ENCODE data around the gene DIAPH3. TPM values are rescaled to one million over a fixed set of nuclear protein-coding genes. Genes with fewer than 3 reads are reported as not detected.

DIAPH3 gene
- total RNA-seq, 1 experiment from 2014 or later = 62.3 TPM

DNA sequence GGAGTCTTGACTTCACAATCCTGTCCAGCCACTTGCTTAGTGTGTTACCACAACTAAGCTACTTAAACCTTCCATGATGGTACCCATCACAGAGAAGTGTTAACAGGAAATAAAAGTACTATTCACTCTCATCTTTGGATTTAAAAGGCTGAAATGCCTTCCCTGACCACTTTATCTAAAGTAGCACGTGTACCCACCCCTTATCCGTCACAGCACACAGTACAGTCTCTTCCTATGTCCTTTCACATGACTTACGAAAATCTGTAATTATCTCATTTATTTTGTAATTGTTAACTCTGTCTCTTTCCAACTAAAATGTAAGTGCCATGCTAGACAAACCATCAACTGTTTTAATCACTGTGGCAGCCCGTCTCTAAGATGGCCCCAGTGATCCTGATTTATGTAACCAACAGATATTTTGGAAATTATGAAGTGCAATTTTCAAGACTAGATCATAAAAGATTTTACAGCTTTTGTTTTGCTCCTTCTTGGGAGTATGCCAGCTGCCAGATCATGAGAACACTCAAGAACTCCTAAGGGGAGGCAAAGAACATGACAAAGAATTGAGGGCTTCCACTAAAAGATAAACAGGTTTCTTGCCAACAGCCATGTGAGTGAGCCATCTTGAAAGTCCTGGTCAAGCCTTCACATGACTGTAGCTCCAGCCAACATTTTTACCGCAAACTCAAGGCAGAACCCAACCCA lies 44.9 kb downstream of the DIAPH3 start:
- intact Hi-C loops (cut with micrococcal nuclease; ENCODE audit: unreplicated experiment) = no loop called here
- Histone ChIP-seq H3K36me3 (ENCODE audit: insufficient read depth, low read length, poor library complexity, severe bottlenecking) (peaks cover 18% of the 10 kb centered on the region), H3K27ac (ENCODE audit: low read depth, low read length, poor library complexity, severe bottlenecking) (no peak overlapping the region), H3K27me3 (replicated peaks; ENCODE audit: insufficient read depth, low read depth, low read length, poor library complexity) (no peaks in the 10 kb centered on the region), H3K4me1 (ENCODE audit: insufficient read depth, low read length, poor library complexity, severe bottlenecking) (peaks cover 3% of the 10 kb centered on the region), H3K9me3 (ENCODE audit: low read depth, low read length, poor library complexity, severe bottlenecking) (peaks cover 21% of the 10 kb centered on the region), H3K4me3 (ENCODE audit: low read depth, low read length, poor library complexity, severe bottlenecking) (no peak overlapping the region)
- ChIA-PET CTCF (no interaction called here), POLR2A (ENCODE audit: low non-redundant PET) (no interaction called here)
- TF ChIP-seq, protein P1, sequence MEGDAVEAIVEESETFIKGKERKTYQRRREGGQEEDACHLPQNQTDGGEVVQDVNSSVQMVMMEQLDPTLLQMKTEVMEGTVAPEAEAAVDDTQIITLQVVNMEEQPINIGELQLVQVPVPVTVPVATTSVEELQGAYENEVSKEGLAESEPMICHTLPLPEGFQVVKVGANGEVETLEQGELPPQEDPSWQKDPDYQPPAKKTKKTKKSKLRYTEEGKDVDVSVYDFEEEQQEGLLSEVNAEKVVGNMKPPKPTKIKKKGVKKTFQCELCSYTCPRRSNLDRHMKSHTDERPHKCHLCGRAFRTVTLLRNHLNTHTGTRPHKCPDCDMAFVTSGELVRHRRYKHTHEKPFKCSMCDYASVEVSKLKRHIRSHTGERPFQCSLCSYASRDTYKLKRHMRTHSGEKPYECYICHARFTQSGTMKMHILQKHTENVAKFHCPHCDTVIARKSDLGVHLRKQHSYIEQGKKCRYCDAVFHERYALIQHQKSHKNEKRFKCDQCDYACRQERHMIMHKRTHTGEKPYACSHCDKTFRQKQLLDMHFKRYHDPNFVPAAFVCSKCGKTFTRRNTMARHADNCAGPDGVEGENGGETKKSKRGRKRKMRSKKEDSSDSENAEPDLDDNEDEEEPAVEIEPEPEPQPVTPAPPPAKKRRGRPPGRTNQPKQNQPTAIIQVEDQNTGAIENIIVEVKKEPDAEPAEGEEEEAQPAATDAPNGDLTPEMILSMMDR (conservative IDR thresholded peaks at IDR 0.05; ENCODE audit: low read depth, low read length) = no peak
- TF ChIP-seq EZH2 (IDR thresholded peaks at IDR 0.05; ENCODE audit: borderline replicate concordance, low read depth, low read length, poor library complexity, severe bottlenecking) = no peak
- no peak for DNase-seq (ENCODE audit: low spot score)
- BruUV-seq (replicated peaks) = no TSS peak

DNA sequence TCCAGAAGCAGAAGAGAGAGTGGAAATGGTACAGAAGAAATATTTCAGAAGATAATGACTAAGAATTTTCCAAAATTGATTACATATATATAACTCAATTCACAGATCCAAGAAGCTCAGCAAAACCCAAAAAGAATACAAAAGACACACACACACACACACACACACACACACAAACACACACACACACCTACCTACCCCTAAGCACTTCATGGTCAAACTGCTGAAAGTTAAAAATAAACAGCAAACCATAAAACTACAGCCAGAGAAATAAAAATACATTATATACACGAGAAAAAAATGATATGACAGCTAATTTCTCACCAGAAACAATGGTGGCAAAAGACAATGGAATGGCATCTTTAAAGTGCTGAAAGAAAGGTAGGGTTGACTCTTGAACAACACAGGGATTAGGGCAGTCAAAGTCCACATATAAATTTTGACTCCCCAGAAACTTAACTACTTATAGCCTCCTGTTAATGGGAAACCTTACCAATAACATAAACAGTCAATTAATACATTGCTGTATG lies 49.2 kb downstream of the DIAPH3 start:
- no peaks in the 10 kb centered on the region for H3K4me1 ChIP-seq (ENCODE audit: insufficient read depth, low read length, poor library complexity, severe bottlenecking)
- no TSS peak for BruUV-seq (replicated peaks)
- no peak overlapping the region for H3K4me3 ChIP-seq (ENCODE audit: low read depth, low read length, poor library complexity, severe bottlenecking)
- ChIA-PET CTCF (no interaction called here), POLR2A (ENCODE audit: low non-redundant PET) (no interaction called here)
- peaks cover 28% of the 10 kb centered on the region for H3K9me3 ChIP-seq (ENCODE audit: low read depth, low read length, poor library complexity, severe bottlenecking)
- no peak for TF ChIP-seq EZH2 (IDR thresholded peaks at IDR 0.05; ENCODE audit: borderline replicate concordance, low read depth, low read length, poor library complexity, severe bottlenecking)
- TF ChIP-seq, protein P1 (conservative IDR thresholded peaks at IDR 0.05; ENCODE audit: low read depth, low read length) = no peak
- peaks cover 52% of the 10 kb centered on the region for H3K36me3 ChIP-seq (ENCODE audit: insufficient read depth, low read length, poor library complexity, severe bottlenecking)
- intact Hi-C loops (cut with micrococcal nuclease; ENCODE audit: unreplicated experiment) = no loop called here
- no peaks in the 10 kb centered on the region for H3K27me3 ChIP-seq (replicated peaks; ENCODE audit: insufficient read depth, low read depth, low read length, poor library complexity)
- no peak overlapping the region for H3K27ac ChIP-seq (ENCODE audit: low read depth, low read length, poor library complexity, severe bottlenecking)
- DNase-seq (ENCODE audit: low spot score) = no peak

DNA sequence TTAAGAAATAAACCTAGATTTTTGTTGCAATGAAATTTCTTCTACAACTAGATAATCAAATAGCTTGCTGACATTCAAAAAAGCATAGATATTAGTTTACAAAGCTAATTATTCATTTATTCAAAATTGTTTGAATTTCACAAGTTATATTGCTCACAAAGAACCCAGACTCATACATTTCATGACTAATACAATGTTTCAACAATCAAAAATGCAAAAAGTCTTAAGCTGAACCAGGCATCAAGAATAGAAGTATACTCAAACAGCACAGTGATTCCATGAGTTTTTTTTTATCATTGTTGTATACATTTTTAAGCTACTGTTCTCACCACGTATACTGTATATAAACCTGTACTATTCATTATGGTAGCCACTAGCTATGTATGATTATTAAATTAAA lies 51.0 kb downstream of the DIAPH3 start:
- BruUV-seq (replicated peaks) = no TSS peak

More for the DNA sequence above, 51.0 kb downstream of the DIAPH3 start:
- no peaks in the 10 kb centered on the region for H3K27me3 ChIP-seq (replicated peaks; ENCODE audit: insufficient read depth, low read depth, low read length, poor library complexity)
- DNase-seq (ENCODE audit: low spot score) = no peak
- ChIA-PET POLR2A (ENCODE audit: low non-redundant PET) (no interaction called here), CTCF (no interaction called here)
- H3K4me3 ChIP-seq (ENCODE audit: low read depth, low read length, poor library complexity, severe bottlenecking) = no peak overlapping the region
- TF ChIP-seq, protein P1 (conservative IDR thresholded peaks at IDR 0.05; ENCODE audit: low read depth, low read length) = no peak
- no peak for TF ChIP-seq EZH2 (IDR thresholded peaks at IDR 0.05; ENCODE audit: borderline replicate concordance, low read depth, low read length, poor library complexity, severe bottlenecking)
- H3K27ac ChIP-seq (ENCODE audit: low read depth, low read length, poor library complexity, severe bottlenecking) = no peak overlapping the region
- H3K36me3 ChIP-seq (ENCODE audit: insufficient read depth, low read length, poor library complexity, severe bottlenecking) = peaks cover 67% of the 10 kb centered on the region
- peaks cover 10% of the 10 kb centered on the region for H3K4me1 ChIP-seq (ENCODE audit: insufficient read depth, low read length, poor library complexity, severe bottlenecking)
- peaks cover 28% of the 10 kb centered on the region for H3K9me3 ChIP-seq (ENCODE audit: low read depth, low read length, poor library complexity, severe bottlenecking)
- intact Hi-C loops (cut with micrococcal nuclease; ENCODE audit: unreplicated experiment) = no loop called here

All from A673 (cell line).